ENCODE data around the gene RMDN3.

The RMDN3 gene

DNA sequence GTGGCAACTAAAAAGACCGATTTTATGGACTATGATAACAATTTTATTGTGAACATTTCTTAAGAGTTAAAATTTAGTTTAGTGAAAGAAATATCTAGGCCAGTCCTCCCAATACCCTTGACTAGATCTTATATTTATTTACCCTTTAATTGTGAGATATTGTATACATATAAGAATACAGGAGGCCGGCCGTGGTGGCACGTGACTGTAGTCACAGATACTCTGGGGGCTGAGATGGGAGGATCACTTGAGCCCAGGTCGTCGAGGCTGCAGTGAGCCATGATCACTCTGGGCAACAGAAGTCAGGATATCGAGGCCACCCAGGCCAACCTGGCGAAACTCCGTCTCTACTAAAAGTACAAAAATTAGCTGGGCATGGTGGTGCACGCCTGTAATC, 756 bp upstream of the RMDN3 start:
- DNase-seq (ENCODE audit: insufficient read length, low spot score) (no peak), FAIRE-seq (no peak)
- no peak for TF ChIP-seq POLR2AphosphoS5 (IDR thresholded peaks at IDR 0.05; ENCODE audit: low read depth, low read length)
- no peak for TF ChIP-seq PAX5 (IDR thresholded peaks at IDR 0.05; ENCODE audit: insufficient read depth, low read length, severe bottlenecking)

GRCh38 chr15:40754574-40754882, 526 bp downstream of the RMDN3 start:
- no peak for FAIRE-seq
- TF ChIP-seq POU2F2 (IDR thresholded peaks at IDR 0.05; ENCODE audit: low read depth, low read length) (no peak), SPI1 (IDR thresholded peaks at IDR 0.05; ENCODE audit: low read depth, low read length) (no peak), TAF1 (IDR thresholded peaks at IDR 0.05; ENCODE audit: low read depth, low read length) (no peak), POLR2A (IDR thresholded peaks at IDR 0.05; ENCODE audit: low read depth, low read length) (no peak), POLR2AphosphoS5 (IDR thresholded peaks at IDR 0.05; ENCODE audit: low read depth, low read length) (no peak), PAX5 (IDR thresholded peaks at IDR 0.05; ENCODE audit: insufficient read depth, low read length, severe bottlenecking) (no peak)
- no peak for DNase-seq (ENCODE audit: insufficient read length, low spot score)

DNA sequence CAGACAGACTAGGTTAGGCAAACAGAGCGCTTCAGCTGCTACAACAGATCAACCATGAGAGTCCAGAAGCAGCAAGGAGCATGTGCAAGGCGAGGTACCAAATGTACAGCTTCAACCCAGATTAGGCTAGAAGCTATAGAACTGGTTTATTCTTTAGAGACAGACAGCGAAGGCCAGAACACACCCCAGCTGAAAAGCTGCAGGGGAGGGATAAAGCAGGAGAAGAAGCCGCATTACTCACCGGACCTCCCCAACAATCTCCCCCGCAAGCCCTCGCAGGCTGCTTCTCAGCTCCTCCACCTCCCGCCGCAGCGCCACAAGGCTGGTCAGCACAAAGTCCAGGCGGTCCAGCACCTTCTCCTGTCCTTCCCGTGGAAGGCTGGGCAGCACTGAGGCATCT, 3.3 kb downstream of the RMDN3 start:
- DNase-seq (ENCODE audit: insufficient read length, low spot score) (no peak), FAIRE-seq (no peak)
- TF ChIP-seq POLR2AphosphoS5 (IDR thresholded peaks at IDR 0.05; ENCODE audit: low read depth, low read length) (no peak), POLR2A (IDR thresholded peaks at IDR 0.05; ENCODE audit: low read depth, low read length) (no peak), POU2F2 (IDR thresholded peaks at IDR 0.05; ENCODE audit: low read depth, low read length) (no peak), PAX5 (IDR thresholded peaks at IDR 0.05; ENCODE audit: insufficient read depth, low read length, severe bottlenecking) (no peak), SPI1 (IDR thresholded peaks at IDR 0.05; ENCODE audit: low read depth, low read length) (no peak), TAF1 (IDR thresholded peaks at IDR 0.05; ENCODE audit: low read depth, low read length) (no peak)

DNA sequence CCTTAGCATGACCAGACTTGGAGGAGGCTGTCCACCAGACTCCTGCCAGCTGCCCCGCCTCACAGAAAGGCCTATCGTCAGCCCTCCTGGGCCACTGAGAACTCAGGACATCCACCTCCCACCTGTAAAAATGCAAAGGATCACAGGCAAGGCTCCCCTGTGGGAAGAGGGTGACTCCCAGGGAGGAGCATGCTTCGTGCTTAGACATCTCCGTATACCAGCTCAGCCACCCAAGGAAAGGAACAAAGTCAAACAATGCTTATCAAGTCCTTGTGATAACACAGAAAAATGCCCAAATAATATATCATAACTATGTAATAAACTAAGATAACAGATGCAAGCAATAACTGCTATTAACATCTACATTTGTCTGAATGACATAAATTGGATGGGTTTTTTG, 4.2 kb downstream of the RMDN3 start:
- no peak for DNase-seq (ENCODE audit: insufficient read length, low spot score)
- FAIRE-seq, result no peak
- TF ChIP-seq PAX5 (IDR thresholded peaks at IDR 0.05; ENCODE audit: insufficient read depth, low read length, severe bottlenecking) (no peak), POU2F2 (IDR thresholded peaks at IDR 0.05; ENCODE audit: low read depth, low read length) (no peak), POLR2AphosphoS5 (IDR thresholded peaks at IDR 0.05; ENCODE audit: low read depth, low read length) (no peak), POLR2A (IDR thresholded peaks at IDR 0.05; ENCODE audit: low read depth, low read length) (no peak)

DNA sequence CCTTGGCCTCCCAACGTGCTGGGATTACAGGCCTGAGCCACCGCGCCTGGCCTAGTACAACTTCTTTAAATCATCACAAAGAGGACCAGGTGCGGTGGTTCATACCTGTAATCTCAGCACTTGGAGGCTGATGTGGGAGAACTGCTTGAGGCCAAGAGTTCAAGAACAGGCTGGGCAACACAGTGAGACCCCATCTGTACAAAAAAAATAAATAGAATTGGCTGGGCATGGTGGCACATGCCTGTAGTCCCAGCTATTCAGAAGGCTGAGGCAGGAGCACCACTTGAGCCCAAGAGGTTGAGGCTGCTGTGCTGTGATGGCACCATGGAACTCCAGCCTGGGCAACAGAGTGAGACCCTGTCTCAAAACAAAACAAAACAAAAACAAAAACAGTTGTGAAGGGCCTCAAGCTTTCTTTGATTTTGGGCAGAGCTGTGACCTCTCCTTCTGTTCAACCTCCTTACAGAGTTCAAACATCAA, 5.9 kb downstream of the RMDN3 start:
- FAIRE-seq, result no peak
- DNase-seq (ENCODE audit: insufficient read length, low spot score), result no peak
- TF ChIP-seq POLR2A (IDR thresholded peaks at IDR 0.05; ENCODE audit: low read depth, low read length) (no peak), POLR2AphosphoS5 (IDR thresholded peaks at IDR 0.05; ENCODE audit: low read depth, low read length) (no peak)

GRCh38 chr15:40747685-40748631, 7.1 kb downstream of the RMDN3 start:
- TF ChIP-seq POLR2AphosphoS5 (IDR thresholded peaks at IDR 0.05; ENCODE audit: low read depth, low read length), result no peak
- TF ChIP-seq POLR2A (IDR thresholded peaks at IDR 0.05; ENCODE audit: low read depth, low read length), result no peak
- no peak for TF ChIP-seq POU2F2 (IDR thresholded peaks at IDR 0.05; ENCODE audit: low read depth, low read length)
- no peak for TF ChIP-seq TAF1 (IDR thresholded peaks at IDR 0.05; ENCODE audit: low read depth, low read length)
- no peak for TF ChIP-seq SPI1 (IDR thresholded peaks at IDR 0.05; ENCODE audit: low read depth, low read length)
- TF ChIP-seq PAX5 (IDR thresholded peaks at IDR 0.05; ENCODE audit: insufficient read depth, low read length, severe bottlenecking), result no peak
- FAIRE-seq, result no peak
- no peak for DNase-seq (ENCODE audit: insufficient read length, low spot score)

- FAIRE-seq (no peak), DNase-seq (ENCODE audit: insufficient read length, low spot score) (no peak)
- no peak for TF ChIP-seq POLR2AphosphoS5 (IDR thresholded peaks at IDR 0.05; ENCODE audit: low read depth, low read length)
- TF ChIP-seq POLR2A (IDR thresholded peaks at IDR 0.05; ENCODE audit: low read depth, low read length), result no peak
- no peak for TF ChIP-seq POU2F2 (IDR thresholded peaks at IDR 0.05; ENCODE audit: low read depth, low read length)
- no peak for TF ChIP-seq TAF1 (IDR thresholded peaks at IDR 0.05; ENCODE audit: low read depth, low read length)
- no peak for TF ChIP-seq SPI1 (IDR thresholded peaks at IDR 0.05; ENCODE audit: low read depth, low read length)
- TF ChIP-seq PAX5 (IDR thresholded peaks at IDR 0.05; ENCODE audit: insufficient read depth, low read length, severe bottlenecking), result no peak
Measured at GRCh38 chr15:40746916-40747418, 8.1 kb downstream of the RMDN3 start.

- TF ChIP-seq POLR2A (IDR thresholded peaks at IDR 0.05; ENCODE audit: low read depth, low read length) (no peak), PAX5 (IDR thresholded peaks at IDR 0.05; ENCODE audit: insufficient read depth, low read length, severe bottlenecking) (no peak), POLR2AphosphoS5 (IDR thresholded peaks at IDR 0.05; ENCODE audit: low read depth, low read length) (no peak), POU2F2 (IDR thresholded peaks at IDR 0.05; ENCODE audit: low read depth, low read length) (no peak), SPI1 (IDR thresholded peaks at IDR 0.05; ENCODE audit: low read depth, low read length) (no peak), TAF1 (IDR thresholded peaks at IDR 0.05; ENCODE audit: low read depth, low read length) (no peak)
- FAIRE-seq, result no peak
- no peak for DNase-seq (ENCODE audit: insufficient read length, low spot score)
Measured at GRCh38 chr15:40744815-40745152, 10.3 kb downstream of the RMDN3 start.

DNA sequence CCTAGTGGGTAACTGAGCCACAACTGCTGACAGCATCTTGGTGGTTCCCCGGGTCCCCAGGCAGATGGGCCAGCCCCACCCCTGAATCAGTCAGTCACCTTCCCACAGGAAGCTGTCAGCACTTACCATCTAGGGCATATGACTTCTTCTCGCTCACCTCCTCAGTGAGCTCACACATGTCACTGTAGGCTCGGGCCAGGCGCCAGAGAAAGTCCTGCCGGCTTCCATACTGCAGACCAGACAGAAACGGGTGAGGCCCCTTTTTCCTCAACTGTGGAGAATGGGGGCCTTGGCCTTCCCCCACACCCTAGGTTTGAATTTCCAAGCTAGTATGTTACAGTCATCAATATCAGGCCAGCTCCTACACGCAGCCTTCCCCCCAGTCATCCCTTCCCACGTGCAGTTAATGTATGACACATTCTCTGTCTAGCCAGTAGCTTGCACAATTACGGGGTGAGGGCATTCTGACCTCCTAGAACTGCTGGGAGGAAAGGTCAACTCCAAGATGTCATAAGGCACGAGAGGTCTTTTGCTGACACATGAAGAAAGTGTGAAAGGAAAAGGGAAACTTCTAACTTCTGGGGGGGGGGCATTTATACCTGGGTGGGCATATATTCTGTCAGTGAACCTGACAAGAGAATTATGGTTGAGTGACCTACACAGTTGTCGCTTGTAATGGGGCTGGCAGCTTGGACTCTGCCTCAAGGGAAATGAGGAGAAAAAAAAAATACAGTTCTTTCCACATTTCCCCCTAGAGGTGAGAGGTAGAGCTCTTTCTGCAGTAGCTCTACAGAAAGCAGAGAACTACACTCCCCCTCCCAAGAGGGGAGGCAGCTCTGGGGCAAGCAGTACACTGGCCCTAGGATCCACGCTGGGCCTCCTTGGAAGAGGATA, 10.9 kb downstream of the RMDN3 start:
- DNase-seq (ENCODE audit: insufficient read length, low spot score) (no peak), FAIRE-seq (no peak)
- 0 out of 2 replicates have a peak, but pooled peaks have one; percentile 12 for TF ChIP-seq POLR2AphosphoS5 (IDR thresholded peaks at IDR 0.05; ENCODE audit: low read depth, low read length)
- TF ChIP-seq TAF1 (IDR thresholded peaks at IDR 0.05; ENCODE audit: low read depth, low read length), result no peak

Data from GM12891 (cell line).